ENCODE data around the gene MRPL12.
"Not testable (repeated sequence)": the region's sequence is repeated elsewhere in the genome, so short reads cannot be mapped to it uniquely, and the experiment has no call there.

MRPL12 gene

DNA sequence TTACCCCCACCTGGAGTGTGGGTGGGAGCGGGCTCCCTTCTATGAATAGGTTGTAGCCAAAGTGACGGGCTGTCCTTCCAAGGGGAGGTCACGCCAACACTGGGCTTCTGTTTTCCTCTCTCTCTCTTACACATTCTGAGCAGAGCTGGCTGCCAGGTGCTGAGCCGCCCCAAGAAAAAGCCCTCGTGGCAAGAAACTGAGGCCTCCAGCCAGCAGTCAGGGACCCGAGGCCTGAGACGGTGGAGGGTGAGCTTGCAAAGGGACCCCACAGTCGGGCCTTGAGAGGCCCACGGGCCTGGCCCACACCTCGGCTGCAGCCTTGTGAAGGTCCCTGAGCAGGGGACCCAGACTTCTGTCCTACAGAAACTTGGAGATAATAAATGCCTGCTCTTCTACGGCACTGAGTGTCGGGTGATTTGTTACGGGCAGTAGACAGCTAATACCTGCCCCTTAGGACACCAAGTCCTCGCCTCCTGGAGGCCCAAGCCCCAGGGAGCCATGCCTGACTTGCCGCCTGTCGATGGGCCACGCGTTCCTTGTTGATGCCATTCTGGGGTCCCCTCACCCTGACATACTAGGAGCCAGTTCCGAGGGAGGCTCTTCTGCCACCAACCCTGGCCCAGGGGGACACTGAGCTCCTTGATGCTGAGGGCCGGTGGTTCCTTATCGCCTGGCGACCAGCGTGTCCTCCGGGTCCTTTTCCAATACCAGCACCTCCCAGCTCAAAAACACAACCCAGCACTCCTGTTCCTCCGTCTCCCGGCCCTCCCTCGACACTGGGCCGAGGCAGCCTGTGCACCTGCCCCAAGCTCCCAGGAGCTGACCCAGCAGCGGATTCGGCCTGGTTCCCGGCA is 35.0 kb downstream of the MRPL12 start:
- no peak for DNase-seq (ENCODE audit: low read depth in 1 of 2, low spot score in 1 of 2)

DNA sequence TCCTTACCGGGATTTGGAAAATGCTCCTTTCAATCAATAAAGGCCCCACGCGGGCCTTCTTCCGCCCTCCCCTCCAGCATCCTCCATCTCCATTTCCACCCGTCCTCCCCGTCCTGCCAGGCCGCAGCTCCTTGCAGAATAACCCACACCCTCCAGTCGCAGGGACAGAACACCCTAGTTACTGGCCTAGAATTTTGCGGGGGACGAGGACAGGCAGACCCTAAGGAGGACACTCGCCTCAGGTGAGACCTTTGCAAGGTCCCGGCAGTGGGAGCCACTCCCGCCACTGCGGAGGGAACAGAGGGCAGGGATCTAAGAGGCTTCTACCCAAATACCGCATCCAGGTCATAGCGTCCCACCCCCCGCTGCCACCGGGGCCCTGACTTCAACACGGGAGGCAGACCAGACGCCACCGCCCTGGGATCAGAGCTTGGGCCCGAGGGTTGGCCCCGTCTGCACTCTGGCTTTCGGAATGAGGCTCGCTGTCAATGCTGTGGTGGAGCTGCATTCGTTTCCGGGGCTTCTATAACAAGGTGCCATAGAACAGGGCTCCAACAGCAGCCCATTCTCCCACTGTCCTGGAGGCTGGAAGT is 35.7 kb downstream of the MRPL12 start:
- no peak for DNase-seq (ENCODE audit: low read depth in 1 of 2, low spot score in 1 of 2)

DNA sequence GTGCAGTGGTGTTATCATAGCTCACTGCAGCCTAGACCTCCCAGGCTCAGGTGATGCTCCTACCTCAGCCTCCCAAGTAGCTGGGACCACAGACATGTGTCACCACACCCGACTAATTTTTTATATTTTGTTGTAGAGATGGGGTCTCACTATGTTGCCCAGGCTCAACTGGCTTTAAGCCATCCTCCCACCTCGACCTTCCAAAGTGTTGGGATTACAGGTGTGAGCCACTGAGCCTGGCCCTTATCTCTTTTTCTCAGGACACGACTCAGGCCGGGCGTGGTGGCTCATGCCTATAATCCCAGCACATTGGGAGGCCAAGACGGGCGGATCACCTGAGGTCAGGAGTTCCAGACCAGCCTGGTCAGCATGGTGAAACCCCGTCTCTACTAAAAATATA is 36.4 kb downstream of the MRPL12 start:
- not testable (repeated sequence) for DNase-seq (ENCODE audit: low read depth in 1 of 2, low spot score in 1 of 2)

DNA sequence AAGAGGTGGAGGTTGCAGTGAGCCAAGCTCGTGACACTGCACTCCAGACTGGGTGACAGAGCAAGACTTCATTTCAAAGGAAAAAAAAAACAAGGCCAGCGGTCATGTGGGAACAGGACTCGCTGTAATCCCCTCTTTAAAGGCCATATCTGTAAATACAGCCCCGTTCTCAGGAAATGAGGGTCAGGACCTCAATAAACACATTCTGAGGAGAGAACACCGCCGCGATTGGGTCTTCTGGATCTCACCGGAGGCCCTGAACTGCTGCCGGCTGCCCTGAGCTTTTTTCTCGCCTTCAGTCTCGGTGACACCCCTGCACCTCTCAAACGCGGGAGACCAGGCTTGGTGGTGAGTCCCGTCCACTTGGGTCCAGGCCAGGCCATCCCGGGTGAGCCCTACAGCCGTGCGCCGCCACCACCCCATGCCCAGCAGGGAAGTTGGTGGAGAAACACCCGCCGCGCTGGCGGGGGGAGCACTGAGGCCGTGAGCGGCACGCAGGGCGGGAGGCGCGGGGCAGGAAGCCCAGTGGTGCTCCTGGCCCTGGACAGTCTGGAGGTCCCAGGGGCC is 37.3 kb downstream of the MRPL12 start:
- DNase-seq (ENCODE audit: low read depth in 1 of 2, low spot score in 1 of 2): no peak

DNA sequence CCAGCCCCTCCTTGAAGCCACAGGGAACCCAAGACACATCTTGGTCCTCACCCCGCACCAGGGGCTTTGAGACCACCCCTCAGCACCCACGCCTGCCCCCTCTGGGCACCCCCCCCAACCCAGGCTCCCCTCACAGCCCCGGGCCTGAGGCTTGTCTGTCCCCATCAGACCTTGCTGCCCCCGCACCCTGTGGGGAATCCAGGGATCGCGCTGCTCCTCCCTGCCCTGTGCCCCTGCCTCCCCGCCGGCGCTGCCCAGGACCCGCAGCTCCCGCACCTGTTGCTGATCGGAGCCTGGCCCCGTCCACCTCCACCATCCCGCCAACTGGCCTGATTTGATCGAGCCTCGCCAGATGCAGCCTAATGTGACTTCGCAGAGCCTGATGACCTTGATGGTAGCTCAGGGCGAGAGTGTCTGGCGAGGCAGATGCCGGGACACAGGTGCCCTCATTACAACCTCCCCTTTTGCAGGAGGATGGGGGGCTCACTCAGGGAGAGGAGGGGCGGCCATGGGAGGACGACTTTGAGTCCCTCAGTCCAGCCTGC is 38.0 kb downstream of the MRPL12 start:
- DNase-seq (ENCODE audit: low read depth in 1 of 2, low spot score in 1 of 2): no peak

DNA sequence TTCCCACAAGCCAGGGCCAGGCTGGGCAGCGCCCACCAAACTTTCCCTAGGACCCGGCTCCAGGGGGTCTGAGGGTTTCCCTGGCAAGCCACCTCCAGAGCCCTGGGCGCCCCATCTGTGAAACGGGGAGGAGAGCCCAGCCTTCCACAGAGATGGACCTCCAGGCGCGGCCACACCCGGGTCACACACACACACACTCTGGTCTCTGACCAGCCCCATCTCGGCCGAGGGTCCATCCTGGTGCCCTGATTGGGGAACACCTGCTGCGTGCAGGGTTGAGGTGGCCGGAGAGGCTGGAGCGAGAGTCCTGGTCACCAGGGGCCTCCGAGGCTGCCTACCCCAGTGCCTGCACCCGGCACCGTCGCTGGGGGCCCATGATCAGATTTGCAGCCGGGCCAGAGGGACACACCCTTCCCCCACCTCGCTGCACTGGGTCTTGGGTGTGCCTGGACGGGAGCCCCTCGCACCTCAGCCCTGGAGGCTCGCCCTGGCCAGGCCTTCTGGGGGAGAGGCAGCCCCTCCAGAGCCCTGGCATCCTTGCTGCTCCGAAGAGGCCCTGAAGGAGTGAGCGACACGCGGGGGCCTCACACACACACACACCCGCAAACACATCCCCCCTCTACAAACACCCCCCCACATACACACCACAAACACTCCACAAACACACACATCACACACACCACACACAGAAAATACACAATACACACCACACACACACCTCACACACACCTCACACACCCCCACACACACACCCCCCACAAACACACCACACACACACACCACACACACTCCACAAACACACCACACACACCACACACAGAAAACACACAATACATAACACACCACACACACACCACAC is 38.7 kb downstream of the MRPL12 start:
- no peak for DNase-seq (ENCODE audit: low read depth in 1 of 2, low spot score in 1 of 2)

All from activated CD4-positive, alpha-beta T cell treated with anti-CD3 and anti-CD28 coated beads, Interleukin-2, amount 50 U/mL, for 24 hours (primary cell).